MM.1S (cell line): Measurements from ENCODE around the gene NHLRC4.

Experiments
- DNase-seq: peaks from one replicate; pipeline ENCODE4 v3.0.0-alpha.2; 2015
- H2AFZ ChIP-seq: fragments of 300-600 bp; sonication (generic); 2 replicates; pipeline ENCODE4 v1.6.0; 2016; ENCODE audit warnings: antibody characterized with exemption, low read length
- H3F3A ChIP-seq: fragments of 300-600 bp; sonication (generic); 2 replicates; pipeline ENCODE4 v1.6.1; 2016; ENCODE audit warnings: mild to moderate bottlenecking, antibody characterized with exemption, low read length, moderate library complexity, mixed read lengths; ENCODE audit not compliant: insufficient read depth
- H3K27ac ChIP-seq: fragments of 300-600 bp; sonication (generic); 2 replicates; pipeline ENCODE4 v1.5.1; 2016; ENCODE audit warnings: mild to moderate bottlenecking, low read length
- H3K27me3 ChIP-seq: fragments of 300-600 bp; sonication (generic); replicated peaks from 2 replicates; pipeline ENCODE4 v1.6.0; 2016; ENCODE audit warnings: low read length; ENCODE audit not compliant: insufficient read depth
- H3K36me3 ChIP-seq: fragments of 300-600 bp; sonication (generic); replicated peaks from 2 replicates; pipeline ENCODE4 v1.6.1; 2016; ENCODE audit warnings: mild to moderate bottlenecking, low read length, mixed read lengths; ENCODE audit not compliant: insufficient read depth
- H3K4me1 ChIP-seq: fragments of 300-600 bp; sonication (generic); 2 replicates; pipeline ENCODE4 v1.6.1; 2016; ENCODE audit warnings: low read length, mixed read lengths
- H3K4me2 ChIP-seq: fragments of 300-600 bp; sonication (generic); 2 replicates; pipeline ENCODE4 v1.6.0; 2016; ENCODE audit warnings: low read depth, low read length
- H3K4me3 ChIP-seq: fragments of 300-600 bp; sonication (generic); 2 replicates; pipeline ENCODE4 v1.5.1; 2016; ENCODE audit warnings: low read length, mixed read lengths
- H3K79me2 ChIP-seq: fragments of 300-600 bp; sonication (generic); 2 replicates; pipeline ENCODE4 v1.6.1; 2016; ENCODE audit warnings: mixed run types, low read length, mixed read lengths
- H3K9ac ChIP-seq: fragments of 300-600 bp; sonication (generic); 2 replicates; pipeline ENCODE4 v1.6.1; 2016; ENCODE audit warnings: low read length, mixed read lengths
- H3K9me2 ChIP-seq: fragments of 300-600 bp; sonication (generic); replicated peaks from 2 replicates; pipeline ENCODE4 v1.6.1; 2016; ENCODE audit warnings: mild to moderate bottlenecking, low read length, mixed read lengths; ENCODE audit not compliant: insufficient read depth
- H3K9me3 ChIP-seq: fragments of 300-600 bp; sonication (generic); replicated peaks from 2 replicates; pipeline ENCODE4 v1.6.1; 2016; ENCODE audit warnings: mild to moderate bottlenecking, low read length, mixed read lengths; ENCODE audit not compliant: insufficient read depth
- H4K20me1 ChIP-seq: fragments of 300-600 bp; sonication (generic); 2 replicates; pipeline ENCODE4 v1.6.1; 2016; ENCODE audit warnings: mild to moderate bottlenecking, low read length, moderate library complexity, mixed read lengths; ENCODE audit not compliant: insufficient read depth
- EZH2 ChIP-seq: fragments of 300-600 bp; sonication (generic); optimal IDR thresholded peaks from 2 replicates; pipeline ENCODE3; 2017; ENCODE audit warnings: low read depth, mild to moderate bottlenecking, antibody characterized with exemption, low read length, mixed read lengths
- EZH2phosphoT487 ChIP-seq: fragments of 300-600 bp; sonication (generic); IDR thresholded peaks from 2 replicates; pipeline ENCODE4 v1.6.1; 2018; ENCODE audit warnings: antibody characterized with exemption, low read length
- TF ChIP-seq, protein P1 (sequence below): fragments of 300-600 bp; sonication (generic); IDR thresholded peaks from 2 replicates; pipeline ENCODE4 v1.5.1; 2016; ENCODE audit warnings: antibody characterized with exemption, low read length, mixed read lengths

NHLRC4 gene

GRCh38 chr16:606656-607307 lies 40.0 kb downstream of the NHLRC4 start:
- no peak for DNase-seq

GRCh38 chr16:608019-608418 lies 41.2 kb downstream of the NHLRC4 start:
- no peaks in the 10 kb centered on the region for H3K4me1 ChIP-seq
- no peaks in the 10 kb centered on the region for H3F3A ChIP-seq
- no peaks in the 10 kb centered on the region for H3K36me3 ChIP-seq
- no peaks in the 10 kb centered on the region for H3K27me3 ChIP-seq
- no peaks in the 10 kb centered on the region for H3K9me2 ChIP-seq
- H3K9ac ChIP-seq = no peak overlapping the region
- DNase-seq = no peak
- no peak overlapping the region for H3K27ac ChIP-seq
- no peak overlapping the region for H2AFZ ChIP-seq
- peaks cover 39% of the 10 kb centered on the region for H3K79me2 ChIP-seq
- H3K4me2 ChIP-seq = no peak overlapping the region
- no peak for TF ChIP-seq EZH2
- TF ChIP-seq, protein P1, sequence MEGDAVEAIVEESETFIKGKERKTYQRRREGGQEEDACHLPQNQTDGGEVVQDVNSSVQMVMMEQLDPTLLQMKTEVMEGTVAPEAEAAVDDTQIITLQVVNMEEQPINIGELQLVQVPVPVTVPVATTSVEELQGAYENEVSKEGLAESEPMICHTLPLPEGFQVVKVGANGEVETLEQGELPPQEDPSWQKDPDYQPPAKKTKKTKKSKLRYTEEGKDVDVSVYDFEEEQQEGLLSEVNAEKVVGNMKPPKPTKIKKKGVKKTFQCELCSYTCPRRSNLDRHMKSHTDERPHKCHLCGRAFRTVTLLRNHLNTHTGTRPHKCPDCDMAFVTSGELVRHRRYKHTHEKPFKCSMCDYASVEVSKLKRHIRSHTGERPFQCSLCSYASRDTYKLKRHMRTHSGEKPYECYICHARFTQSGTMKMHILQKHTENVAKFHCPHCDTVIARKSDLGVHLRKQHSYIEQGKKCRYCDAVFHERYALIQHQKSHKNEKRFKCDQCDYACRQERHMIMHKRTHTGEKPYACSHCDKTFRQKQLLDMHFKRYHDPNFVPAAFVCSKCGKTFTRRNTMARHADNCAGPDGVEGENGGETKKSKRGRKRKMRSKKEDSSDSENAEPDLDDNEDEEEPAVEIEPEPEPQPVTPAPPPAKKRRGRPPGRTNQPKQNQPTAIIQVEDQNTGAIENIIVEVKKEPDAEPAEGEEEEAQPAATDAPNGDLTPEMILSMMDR = no peak
- TF ChIP-seq EZH2phosphoT487 = no peak
- H4K20me1 ChIP-seq = no peaks in the 10 kb centered on the region
- no peaks in the 10 kb centered on the region for H3K9me3 ChIP-seq
- no peak overlapping the region for H3K4me3 ChIP-seq

More at GRCh38 chr16:606656-607307, 40.0 kb downstream of the NHLRC4 start:
- Histone ChIP-seq H3K9ac (no peak overlapping the region), H3K27ac (no peak overlapping the region), H3K9me2 (no peaks in the 10 kb centered on the region), H2AFZ (no peak overlapping the region), H3K4me1 (no peaks in the 10 kb centered on the region), H3F3A (no peaks in the 10 kb centered on the region), H4K20me1 (no peaks in the 10 kb centered on the region), H3K36me3 (no peaks in the 10 kb centered on the region), H3K9me3 (no peaks in the 10 kb centered on the region), H3K79me2 (peaks cover 42% of the 10 kb centered on the region), H3K27me3 (no peaks in the 10 kb centered on the region), H3K4me2 (no peak overlapping the region), H3K4me3 (no peak overlapping the region)
- TF ChIP-seq EZH2 = no peak
- TF ChIP-seq, protein P1 = no peak
- TF ChIP-seq EZH2phosphoT487 = no peak

GRCh38 chr16:609316-609715 lies 42.5 kb downstream of the NHLRC4 start:
- H3K4me2 ChIP-seq = no peak overlapping the region
- no peaks in the 10 kb centered on the region for H3K9me3 ChIP-seq

More at GRCh38 chr16:609316-609715, 42.5 kb downstream of the NHLRC4 start:
- H3F3A ChIP-seq = no peaks in the 10 kb centered on the region
- no peaks in the 10 kb centered on the region for H4K20me1 ChIP-seq
- H3K27me3 ChIP-seq = no peaks in the 10 kb centered on the region
- H3K27ac ChIP-seq = no peak overlapping the region
- H3K9me2 ChIP-seq = no peaks in the 10 kb centered on the region
- H2AFZ ChIP-seq = no peak overlapping the region
- no peaks in the 10 kb centered on the region for H3K4me1 ChIP-seq
- TF ChIP-seq EZH2 (no peak), EZH2phosphoT487 (no peak)
- TF ChIP-seq, protein P1 = no peak
- peaks cover 32% of the 10 kb centered on the region for H3K79me2 ChIP-seq
- H3K36me3 ChIP-seq = no peaks in the 10 kb centered on the region
- no peak for DNase-seq
- no peak overlapping the region for H3K4me3 ChIP-seq
- no peak overlapping the region for H3K9ac ChIP-seq
